ACHN (cell line): ENCODE data around the gene CGB8.
A peak's percentile ranks its signal among the peaks of the same experiment; 100 is the strongest.
"Not testable (repeated sequence)": the region's sequence is repeated elsewhere in the genome, so short reads cannot be mapped to it uniquely, and the experiment has no call there.

ENCODE experiments used
- DNase-seq: peaks from one replicate; pipeline ENCODE4 v3.0.0-alpha.2; 2015
- in situ Hi-C: cut with HindIII; loops from 2 replicates; pipeline ENCODE4 v1.10.0; 2017; ENCODE audit warnings: low sequenced_read_pairs, low pct_ligation_motif_present, low pct_unique_long_range_greater_than_20kb

Gene CGB8

DNA sequence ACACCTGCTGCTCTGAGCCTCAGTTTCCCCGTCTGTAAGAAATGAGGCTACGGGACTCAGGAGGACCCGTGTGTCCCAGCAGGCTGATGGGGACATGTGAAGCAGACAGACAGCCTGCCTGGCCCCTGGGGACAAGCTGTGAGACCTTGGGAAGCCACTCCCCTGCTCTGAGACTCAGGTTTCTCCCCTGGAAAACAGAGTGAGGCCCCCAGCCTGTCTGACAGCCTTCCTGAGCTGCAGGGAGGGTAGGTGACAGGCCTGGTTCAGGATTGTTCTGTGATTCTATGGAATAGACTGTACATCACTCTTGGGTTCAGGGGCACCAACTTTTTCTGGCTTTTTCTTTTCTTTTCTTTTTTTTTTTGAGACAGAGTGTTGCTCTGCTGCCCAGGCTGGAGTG is 18.6 kb upstream of the CGB8 start:
- no peak for DNase-seq
- in situ Hi-C loops: no loop called here

DNA sequence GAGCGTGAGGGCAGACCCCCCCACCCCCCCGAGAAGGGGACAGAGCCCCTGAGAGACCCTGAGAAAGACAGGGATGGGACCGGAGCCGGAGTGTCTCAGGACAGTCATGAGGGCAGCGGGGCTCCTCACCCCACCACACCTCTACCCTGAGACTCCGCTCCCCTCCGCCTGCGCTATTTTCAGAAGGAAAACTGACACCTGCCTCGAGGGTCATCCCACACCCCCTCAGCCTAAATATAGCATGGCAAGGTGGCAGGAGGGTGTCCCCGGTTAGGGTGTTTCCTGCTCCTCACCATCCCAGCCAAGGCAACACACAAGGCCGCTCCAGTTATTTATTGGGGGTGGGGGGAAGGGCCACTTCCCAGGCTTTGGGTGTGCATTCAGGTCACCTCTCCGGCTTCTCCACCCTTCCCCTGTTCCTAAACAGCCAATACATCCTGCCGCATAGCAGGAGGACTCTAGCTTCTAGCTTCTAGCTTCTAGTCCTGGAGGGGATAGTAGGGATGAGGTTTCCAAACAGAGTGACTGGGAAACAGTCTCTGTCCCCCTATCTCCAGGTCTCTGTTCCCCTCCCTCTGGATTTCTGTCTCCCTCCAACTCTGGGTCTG is 17.1 kb upstream of the CGB8 start:
- no peak for DNase-seq
- in situ Hi-C loops: no loop called here

- DNase-seq: peak; percentile 35
- in situ Hi-C loops: no loop called here
These were observed 16.1 kb upstream of the CGB8 start, which contains the start of gene NTF4 for GRCh38 chr19:49064768-49065611. Gene NTF4 (minus strand): TSS chr19:49064818. CDS start chr19:49061997, 2,821 bp downstream.

DNA sequence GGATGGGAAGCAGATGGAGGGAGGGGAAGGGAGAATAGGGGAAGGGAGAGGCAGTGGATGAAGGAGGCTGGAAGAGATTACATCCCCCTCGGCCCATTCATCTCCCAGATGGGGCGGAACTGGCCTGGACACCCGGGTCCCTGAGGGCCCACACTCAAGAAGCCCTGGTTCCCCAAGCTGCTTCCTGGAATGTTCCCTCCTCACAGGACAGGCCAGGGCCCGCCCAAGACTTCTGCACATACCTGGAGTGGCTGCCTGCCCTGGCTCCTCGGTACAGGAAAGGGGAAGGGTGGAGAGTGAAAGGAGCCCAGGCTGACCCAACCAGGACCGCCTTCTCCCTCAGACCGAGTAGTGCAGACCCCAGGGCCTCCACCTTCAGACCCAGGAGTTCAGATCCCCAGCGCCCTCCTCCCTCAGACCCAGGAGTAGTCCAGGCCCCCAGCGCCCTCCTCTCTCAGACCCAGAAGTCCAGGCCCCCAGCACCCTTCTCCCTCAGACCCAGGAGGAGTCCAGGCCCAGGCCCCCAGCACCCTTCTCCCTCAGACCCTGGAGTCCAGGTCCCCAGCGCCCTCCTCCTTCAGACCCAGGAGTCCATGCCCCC is 15.2 kb upstream of the CGB8 start:
- no peak for DNase-seq

GRCh38 chr19:49061445-49061844 is 12.5 kb upstream of the CGB8 start:
- in situ Hi-C loops: no loop called here
- no peak for DNase-seq

More for the DNA sequence above, 15.2 kb upstream of the CGB8 start:
- in situ Hi-C loops: no loop called here

GRCh38 chr19:49061000-49061399 is 12.1 kb upstream of the CGB8 start:
- in situ Hi-C loops: no loop called here
- no peak for DNase-seq

- no peak for DNase-seq
- in situ Hi-C loops: no loop called here
These were observed 10.1 kb upstream of the CGB8 start for GRCh38 chr19:49059053-49059452.

GRCh38 chr19:49058562-49058961 is 9.7 kb upstream of the CGB8 start:
- no peak for DNase-seq

DNA sequence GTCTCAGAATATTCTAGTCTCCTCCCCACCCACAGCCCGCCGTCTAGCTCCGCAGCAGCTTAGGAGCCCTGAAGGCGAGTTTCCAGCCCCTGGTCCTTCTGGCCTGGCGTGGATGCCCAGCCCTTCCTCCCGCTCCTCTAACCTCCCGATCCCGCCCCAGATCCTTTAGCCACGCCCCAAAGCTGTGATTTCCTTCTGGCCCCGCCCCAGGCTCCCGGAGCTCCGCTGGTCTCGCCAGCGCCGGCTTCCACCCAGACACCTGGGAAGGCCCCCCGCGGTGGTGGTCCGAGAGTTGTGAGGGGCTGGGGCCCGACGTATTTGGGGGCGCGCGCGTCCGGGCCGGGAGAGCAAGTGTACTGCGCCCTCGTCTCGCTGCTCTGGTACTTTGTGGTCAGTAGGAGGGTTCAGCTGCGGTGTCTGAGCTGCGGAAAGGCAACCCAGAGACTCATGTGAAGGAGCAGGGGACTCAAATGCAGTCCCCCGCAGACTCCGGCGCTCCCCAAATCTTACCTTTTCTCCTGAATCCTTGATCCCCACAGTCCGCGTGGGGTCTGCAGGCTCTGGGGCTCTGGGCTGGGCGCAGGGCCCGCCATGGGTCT is 8.8 kb upstream of the CGB8 start, which contains the start of gene CGB7:
CGB7 (minus strand) TSS at position 114 of the 599 bp plus-strand sequence. CDS start 2,374 bp downstream, outside the sequence.
- in situ Hi-C loops: no loop called here
- peak; percentile 80 for DNase-seq

More at GRCh38 chr19:49058562-49058961, 9.7 kb upstream of the CGB8 start:
- in situ Hi-C loops: no loop called here

DNA sequence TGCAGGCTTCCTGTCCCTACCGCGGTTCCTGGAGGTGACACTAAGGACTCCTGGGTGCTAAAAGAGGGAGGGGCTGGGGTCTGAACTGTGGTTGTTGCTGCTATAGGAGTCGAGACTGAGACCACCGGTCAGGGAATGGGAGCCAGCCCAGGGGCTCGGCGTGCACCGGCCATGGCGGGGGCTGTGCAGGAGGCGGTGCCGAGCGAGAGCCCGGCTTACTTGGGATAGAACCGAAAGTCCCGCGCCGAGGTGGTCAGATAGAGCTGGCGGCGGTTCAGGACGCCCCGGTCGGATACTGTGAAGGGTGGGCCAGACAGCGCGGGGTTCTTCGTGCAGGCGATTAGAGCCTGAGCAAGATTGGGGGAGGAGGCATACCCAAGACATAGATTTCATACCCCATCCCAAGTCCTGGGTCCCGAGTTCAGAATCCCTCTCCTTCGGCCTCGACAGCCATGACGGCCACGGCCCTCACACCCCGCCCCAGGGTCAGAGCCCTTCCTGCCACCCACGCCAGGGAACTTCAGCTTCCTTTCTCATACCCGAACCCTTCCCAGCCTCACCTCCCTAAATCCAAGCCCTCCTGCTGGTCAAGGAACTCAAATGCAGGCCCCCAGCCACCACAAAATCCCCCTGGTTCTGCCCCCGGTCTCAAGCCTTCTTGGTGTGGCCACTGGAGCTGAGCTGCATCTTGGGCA is 8.1 kb upstream of the CGB8 start:
- DNase-seq, in situ Hi-C loops: not testable (repeated sequence)

DNA sequence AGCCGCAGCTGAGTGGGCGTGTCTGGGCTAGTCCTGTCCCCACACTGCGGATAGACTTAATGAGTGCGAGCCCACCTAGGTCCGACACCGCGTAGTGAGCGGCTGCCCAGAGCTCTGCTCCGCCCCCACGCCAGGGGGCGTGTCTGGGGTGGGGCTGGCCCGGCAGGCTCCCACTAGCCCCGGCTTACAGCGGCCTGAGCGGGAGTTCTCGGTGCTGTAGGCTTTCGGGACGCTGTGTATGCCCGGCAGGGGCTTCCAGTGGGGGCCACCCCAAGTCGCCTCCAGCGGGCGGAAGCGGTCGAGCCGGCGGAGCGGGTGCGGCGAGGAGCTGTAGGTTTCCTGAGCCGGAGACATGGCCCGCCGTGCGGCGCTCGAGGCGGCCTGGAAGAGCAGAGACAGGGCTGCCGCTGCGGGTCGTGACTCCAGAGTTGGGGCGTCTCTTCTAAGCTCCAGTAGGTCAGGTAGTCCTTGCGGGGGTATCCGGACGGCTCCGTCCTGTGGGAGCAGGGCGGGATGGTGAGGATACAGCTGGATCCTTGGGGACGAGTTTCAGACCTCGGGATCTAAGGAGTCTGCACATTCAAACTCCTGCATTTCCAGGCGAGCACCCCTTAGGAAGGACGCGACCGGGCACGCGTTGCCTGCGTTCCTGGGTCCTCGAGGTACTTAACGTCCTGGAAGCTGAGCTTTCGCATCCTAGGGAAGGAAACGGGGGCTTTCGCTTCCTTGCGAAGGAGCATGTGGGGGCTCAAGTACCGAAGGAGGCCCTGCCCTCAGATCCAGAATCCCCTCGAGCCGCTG is 7.4 kb upstream of the CGB8 start:
- in situ Hi-C loops: no loop called here
- DNase-seq: peak; percentile 57

- in situ Hi-C loops: not testable (repeated sequence)
- DNase-seq: peak; percentile 52
These were observed 1.6 kb upstream of the CGB8 start for GRCh38 chr19:49050376-49051033.

DNA sequence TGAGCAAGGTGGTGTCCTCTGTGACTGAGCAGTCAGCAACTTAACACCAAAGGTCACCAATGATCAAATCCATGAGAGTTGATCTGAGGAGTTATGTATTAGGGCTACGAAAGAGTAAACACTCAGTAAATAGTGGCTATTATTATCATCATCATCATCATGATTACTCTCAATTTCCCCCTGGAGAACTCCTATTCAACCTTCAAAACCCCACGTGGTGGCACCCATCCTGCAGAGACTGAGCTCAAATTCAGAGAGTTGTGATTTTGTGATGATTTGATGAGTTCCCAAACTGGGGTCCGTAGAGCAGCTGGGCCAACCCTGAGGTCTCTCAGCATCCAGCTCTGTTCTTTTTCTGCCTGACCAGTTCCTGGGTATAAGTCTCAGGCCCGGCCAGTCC is 923 bp upstream of the CGB8 start:
- in situ Hi-C loops, DNase-seq: not testable (repeated sequence)

DNA sequence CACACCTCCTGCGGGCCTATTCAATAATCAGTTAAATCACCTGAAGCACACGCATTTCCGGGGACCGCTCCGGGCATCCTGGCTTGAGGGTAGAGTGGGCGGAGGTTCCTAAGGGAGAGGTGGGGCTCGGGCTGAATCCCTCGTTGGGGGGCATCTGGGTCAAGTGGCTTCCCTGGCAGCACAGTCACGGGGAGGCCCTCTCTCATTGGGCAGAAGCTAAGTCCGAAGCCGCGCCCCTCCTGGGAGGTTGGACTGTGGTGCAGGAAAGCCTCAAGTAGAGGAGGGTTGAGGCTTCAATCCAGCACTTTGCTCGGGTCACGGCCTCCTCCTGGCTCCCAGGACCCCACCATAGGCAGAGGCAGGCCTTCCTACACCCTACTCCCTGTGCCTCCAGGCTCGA is 5.4 kb downstream of the CGB8 start, which contains the start of gene CGB5:
CGB5 (plus strand) TSS at position 301 of the 400 bp plus-strand sequence. CDS start 362 bp downstream, outside the sequence.
- DNase-seq, in situ Hi-C loops: not testable (repeated sequence)

- DNase-seq, in situ Hi-C loops: not testable (repeated sequence)
These were observed 6.2 kb downstream of the CGB8 start for GRCh38 chr19:49042666-49043065.

- in situ Hi-C loops: no loop called here
- DNase-seq: peak; percentile 37
These were observed 6.7 kb downstream of the CGB8 start for GRCh38 chr19:49042177-49042576.

DNA sequence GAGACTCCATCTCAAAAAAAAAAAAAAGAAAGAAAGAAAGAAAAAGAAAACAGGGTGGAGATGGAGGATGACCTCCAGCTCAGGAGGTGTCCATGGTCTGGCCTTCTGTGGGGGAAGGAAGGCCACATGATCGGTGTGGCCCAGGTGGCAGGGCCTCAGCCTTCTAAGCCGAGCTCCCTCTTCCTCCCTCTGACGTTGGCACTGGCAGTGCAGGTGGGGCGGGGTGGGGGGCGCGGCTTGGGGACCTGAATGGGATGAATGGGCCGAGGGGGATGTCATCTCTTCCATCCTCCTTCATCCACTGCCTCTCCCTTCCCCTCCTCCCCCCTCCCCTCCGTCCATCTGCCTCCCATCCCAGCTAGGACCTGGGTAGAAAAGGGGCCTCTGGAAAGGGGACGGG is 9.2 kb downstream of the CGB8 start:
- DNase-seq, in situ Hi-C loops: not testable (repeated sequence)
